Liver (tissue), 3 donors: ENCODE results near the gene PERCC1.

Source experiments
- CTCF ChIP-seq: fragments of 150-350 bp; IDR thresholded peaks from 2 replicates; pipeline ENCODE4 v1.5.1; 2017; ENCODE audit warnings: improper control_type of control experiment, low read depth, low read length; ENCODE audit not compliant: missing input control
- JUND ChIP-seq, 2 donors: IDR thresholded peaks; 2 replicates each; pipeline ENCODE4 v1.6.1; 2016; ENCODE audit warnings: antibody characterized with exemption in 2 of 2
- MAX ChIP-seq: IDR thresholded peaks from 2 replicates; pipeline ENCODE4 v1.6.1; 2016; ENCODE audit warnings: antibody characterized with exemption
- REST ChIP-seq: IDR thresholded peaks from 2 replicates; pipeline ENCODE4 v1.6.1; 2016; ENCODE audit warnings: antibody characterized with exemption, mild to moderate bottlenecking
- YY1 ChIP-seq: IDR thresholded peaks from 2 replicates; pipeline ENCODE4 v1.6.1; 2016; ENCODE audit warnings: antibody characterized with exemption, mild to moderate bottlenecking
- donor health status: healthy.
- donor health status: healthy.

- TF ChIP-seq YY1 (no peak), REST (no peak), CTCF (no peak), MAX (no peak), JUND (IDR thresholded peaks at IDR 0.05) (no peak)
These were observed 38.1 kb upstream of the PERCC1 start for GRCh38 chr16:1392826-1393225.
